Measurements from ENCODE around the gene SGCE.

The SGCE gene

DNA sequence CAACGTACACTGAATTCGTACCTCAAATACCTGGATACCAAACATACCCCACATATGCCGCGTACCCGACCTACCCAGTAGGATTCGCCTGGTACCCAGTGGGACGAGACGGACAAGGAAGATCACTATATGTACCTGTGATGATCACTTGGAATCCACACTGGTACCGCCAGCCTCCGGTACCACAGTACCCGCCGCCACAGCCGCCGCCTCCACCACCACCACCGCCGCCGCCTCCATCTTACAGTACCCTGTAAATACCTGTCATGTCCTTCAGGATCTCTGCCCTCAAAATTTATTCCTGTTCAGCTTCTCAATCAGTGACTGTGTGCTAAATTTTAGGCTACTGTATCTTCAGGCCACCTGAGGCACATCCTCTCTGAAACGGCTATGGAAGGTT, 9.5 kb upstream of the SGCE start (continued):
- TF ChIP-seq, protein P1, sequence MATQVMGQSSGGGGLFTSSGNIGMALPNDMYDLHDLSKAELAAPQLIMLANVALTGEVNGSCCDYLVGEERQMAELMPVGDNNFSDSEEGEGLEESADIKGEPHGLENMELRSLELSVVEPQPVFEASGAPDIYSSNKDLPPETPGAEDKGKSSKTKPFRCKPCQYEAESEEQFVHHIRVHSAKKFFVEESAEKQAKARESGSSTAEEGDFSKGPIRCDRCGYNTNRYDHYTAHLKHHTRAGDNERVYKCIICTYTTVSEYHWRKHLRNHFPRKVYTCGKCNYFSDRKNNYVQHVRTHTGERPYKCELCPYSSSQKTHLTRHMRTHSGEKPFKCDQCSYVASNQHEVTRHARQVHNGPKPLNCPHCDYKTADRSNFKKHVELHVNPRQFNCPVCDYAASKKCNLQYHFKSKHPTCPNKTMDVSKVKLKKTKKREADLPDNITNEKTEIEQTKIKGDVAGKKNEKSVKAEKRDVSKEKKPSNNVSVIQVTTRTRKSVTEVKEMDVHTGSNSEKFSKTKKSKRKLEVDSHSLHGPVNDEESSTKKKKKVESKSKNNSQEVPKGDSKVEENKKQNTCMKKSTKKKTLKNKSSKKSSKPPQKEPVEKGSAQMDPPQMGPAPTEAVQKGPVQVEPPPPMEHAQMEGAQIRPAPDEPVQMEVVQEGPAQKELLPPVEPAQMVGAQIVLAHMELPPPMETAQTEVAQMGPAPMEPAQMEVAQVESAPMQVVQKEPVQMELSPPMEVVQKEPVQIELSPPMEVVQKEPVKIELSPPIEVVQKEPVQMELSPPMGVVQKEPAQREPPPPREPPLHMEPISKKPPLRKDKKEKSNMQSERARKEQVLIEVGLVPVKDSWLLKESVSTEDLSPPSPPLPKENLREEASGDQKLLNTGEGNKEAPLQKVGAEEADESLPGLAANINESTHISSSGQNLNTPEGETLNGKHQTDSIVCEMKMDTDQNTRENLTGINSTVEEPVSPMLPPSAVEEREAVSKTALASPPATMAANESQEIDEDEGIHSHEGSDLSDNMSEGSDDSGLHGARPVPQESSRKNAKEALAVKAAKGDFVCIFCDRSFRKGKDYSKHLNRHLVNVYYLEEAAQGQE (tag by site-specific recombination; IDR thresholded peaks at IDR 0.05): no peak
- TF ChIP-seq ZNF707 (tag by site-specific recombination; IDR thresholded peaks at IDR 0.05): no peak

DNA sequence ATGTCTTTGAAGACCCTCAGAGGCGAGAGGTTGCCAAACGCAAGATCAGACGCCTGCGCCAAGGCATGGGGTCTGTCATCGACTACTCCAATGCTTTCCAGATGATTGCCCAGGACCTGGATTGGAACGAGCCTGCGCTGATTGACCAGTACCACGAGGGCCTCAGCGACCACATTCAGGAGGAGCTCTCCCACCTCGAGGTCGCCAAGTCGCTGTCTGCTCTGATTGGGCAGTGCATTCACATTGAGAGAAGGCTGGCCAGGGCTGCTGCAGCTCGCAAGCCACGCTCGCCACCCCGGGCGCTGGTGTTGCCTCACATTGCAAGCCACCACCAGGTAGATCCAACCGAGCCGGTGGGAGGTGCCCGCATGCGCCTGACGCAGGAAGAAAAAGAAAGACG, 8.1 kb upstream of the SGCE start:
- POLR2A ChIA-PET: no interaction called here
- CTCF ChIA-PET: no interaction called here
- Histone ChIP-seq H3K27ac (ENCODE audit: extremely low read depth, low read depth, low read length) (no peak overlapping the region), H3K4me3 (ENCODE audit: low read depth, low read length) (no peak overlapping the region), H3K9me3 (ENCODE audit: control insufficient read depth, insufficient read depth, low read depth, low read length) (no peaks in the 10 kb centered on the region), H3K36me3 (ENCODE audit: control insufficient read depth in 2 of 2, insufficient read depth in 1 of 2, low read length in 2 of 2) (no peaks in the 10 kb centered on the region), H3K4me1 (ENCODE audit: control insufficient read depth, insufficient read depth, low read length) (no peaks in the 10 kb centered on the region)
- TF ChIP-seq, protein P2, sequence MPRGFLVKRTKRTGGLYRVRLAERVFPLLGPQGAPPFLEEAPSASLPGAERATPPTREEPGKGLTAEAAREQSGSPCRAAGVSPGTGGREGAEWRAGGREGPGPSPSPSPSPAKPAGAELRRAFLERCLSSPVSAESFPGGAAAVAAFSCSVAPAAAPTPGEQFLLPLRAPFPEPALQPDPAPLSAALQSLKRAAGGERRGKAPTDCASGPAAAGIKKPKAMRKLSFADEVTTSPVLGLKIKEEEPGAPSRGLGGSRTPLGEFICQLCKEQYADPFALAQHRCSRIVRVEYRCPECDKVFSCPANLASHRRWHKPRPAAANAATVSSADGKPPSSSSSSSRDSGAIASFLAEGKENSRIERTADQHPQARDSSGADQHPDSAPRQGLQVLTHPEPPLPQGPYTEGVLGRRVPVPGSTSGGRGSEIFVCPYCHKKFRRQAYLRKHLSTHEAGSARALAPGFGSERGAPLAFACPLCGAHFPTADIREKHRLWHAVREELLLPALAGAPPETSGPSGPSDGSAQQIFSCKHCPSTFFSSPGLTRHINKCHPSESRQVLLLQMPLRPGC (tag by site-specific recombination; IDR thresholded peaks at IDR 0.05): no peak
- no peak for TF ChIP-seq SP3 (tag by site-specific recombination; IDR thresholded peaks at IDR 0.05)
- no peak for TF ChIP-seq ZNF114 (tag by site-specific recombination; IDR thresholded peaks at IDR 0.05)
- TF ChIP-seq, protein P3, sequence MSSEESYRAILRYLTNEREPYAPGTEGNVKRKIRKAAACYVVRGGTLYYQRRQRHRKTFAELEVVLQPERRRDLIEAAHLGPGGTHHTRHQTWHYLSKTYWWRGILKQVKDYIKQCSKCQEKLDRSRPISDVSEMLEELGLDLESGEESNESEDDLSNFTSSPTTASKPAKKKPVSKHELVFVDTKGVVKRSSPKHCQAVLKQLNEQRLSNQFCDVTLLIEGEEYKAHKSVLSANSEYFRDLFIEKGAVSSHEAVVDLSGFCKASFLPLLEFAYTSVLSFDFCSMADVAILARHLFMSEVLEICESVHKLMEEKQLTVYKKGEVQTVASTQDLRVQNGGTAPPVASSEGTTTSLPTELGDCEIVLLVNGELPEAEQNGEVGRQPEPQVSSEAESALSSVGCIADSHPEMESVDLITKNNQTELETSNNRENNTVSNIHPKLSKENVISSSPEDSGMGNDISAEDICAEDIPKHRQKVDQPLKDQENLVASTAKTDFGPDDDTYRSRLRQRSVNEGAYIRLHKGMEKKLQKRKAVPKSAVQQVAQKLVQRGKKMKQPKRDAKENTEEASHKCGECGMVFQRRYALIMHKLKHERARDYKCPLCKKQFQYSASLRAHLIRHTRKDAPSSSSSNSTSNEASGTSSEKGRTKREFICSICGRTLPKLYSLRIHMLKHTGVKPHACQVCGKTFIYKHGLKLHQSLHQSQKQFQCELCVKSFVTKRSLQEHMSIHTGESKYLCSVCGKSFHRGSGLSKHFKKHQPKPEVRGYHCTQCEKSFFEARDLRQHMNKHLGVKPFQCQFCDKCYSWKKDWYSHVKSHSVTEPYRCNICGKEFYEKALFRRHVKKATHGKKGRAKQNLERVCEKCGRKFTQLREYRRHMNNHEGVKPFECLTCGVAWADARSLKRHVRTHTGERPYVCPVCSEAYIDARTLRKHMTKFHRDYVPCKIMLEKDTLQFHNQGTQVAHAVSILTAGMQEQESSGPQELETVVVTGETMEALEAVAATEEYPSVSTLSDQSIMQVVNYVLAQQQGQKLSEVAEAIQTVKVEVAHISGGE (tag by site-specific recombination; conservative IDR thresholded peaks at IDR 0.05; ENCODE audit: low read depth): no peak
- TF ChIP-seq ZNF843 (tag by site-specific recombination; IDR thresholded peaks at IDR 0.05): no peak
- no peak for TF ChIP-seq ZXDB (tag by site-specific recombination; IDR thresholded peaks at IDR 0.05)
- TF ChIP-seq, protein P4, sequence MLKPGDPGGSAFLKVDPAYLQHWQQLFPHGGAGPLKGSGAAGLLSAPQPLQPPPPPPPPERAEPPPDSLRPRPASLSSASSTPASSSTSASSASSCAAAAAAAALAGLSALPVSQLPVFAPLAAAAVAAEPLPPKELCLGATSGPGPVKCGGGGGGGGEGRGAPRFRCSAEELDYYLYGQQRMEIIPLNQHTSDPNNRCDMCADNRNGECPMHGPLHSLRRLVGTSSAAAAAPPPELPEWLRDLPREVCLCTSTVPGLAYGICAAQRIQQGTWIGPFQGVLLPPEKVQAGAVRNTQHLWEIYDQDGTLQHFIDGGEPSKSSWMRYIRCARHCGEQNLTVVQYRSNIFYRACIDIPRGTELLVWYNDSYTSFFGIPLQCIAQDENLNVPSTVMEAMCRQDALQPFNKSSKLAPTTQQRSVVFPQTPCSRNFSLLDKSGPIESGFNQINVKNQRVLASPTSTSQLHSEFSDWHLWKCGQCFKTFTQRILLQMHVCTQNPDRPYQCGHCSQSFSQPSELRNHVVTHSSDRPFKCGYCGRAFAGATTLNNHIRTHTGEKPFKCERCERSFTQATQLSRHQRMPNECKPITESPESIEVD (tag by site-specific recombination; IDR thresholded peaks at IDR 0.05): no peak
- TF ChIP-seq ZNF548 (tag by site-specific recombination; IDR thresholded peaks at IDR 0.05): no peak
- no peak for TF ChIP-seq ZNF202 (tag by site-specific recombination; IDR thresholded peaks at IDR 0.05; ENCODE audit: borderline replicate concordance)

DNA sequence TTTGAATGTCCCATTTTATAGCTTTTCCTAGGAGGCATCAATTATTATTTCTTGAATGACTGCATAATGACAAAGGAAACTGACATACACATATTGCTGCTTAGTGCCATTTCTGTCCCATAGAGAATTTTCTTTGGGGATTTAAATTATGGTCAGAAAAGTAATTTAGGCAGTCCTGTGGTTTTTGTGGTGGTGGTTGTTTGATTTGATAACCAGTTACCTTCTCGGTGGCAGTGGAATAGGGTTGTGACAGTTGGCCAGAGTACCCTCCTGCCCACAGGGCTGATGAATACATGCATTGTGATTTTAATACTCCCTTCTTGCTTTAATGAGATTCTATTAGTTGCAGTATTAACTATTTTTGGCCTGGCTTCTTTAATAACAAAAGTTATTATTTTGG, 6.6 kb upstream of the SGCE start:
- no peaks in the 10 kb centered on the region for H3K36me3 ChIP-seq (ENCODE audit: control insufficient read depth in 2 of 2, insufficient read depth in 1 of 2, low read length in 2 of 2)
- no peak overlapping the region for H3K27ac ChIP-seq (ENCODE audit: extremely low read depth, low read depth, low read length)
- no peak overlapping the region for H3K4me3 ChIP-seq (ENCODE audit: low read depth, low read length)
- H3K4me1 ChIP-seq (ENCODE audit: control insufficient read depth, insufficient read depth, low read length): no peaks in the 10 kb centered on the region
- ChIA-PET POLR2A (no interaction called here), CTCF (interaction anchor here (0.6 kb wide), 1 partner anchor 249 kb away, joined by 6 read pairs; no protein-coding TSS in a partner anchor)
- no peaks in the 10 kb centered on the region for H3K9me3 ChIP-seq (ENCODE audit: control insufficient read depth, insufficient read depth, low read depth, low read length)
- TF ChIP-seq, protein P5, sequence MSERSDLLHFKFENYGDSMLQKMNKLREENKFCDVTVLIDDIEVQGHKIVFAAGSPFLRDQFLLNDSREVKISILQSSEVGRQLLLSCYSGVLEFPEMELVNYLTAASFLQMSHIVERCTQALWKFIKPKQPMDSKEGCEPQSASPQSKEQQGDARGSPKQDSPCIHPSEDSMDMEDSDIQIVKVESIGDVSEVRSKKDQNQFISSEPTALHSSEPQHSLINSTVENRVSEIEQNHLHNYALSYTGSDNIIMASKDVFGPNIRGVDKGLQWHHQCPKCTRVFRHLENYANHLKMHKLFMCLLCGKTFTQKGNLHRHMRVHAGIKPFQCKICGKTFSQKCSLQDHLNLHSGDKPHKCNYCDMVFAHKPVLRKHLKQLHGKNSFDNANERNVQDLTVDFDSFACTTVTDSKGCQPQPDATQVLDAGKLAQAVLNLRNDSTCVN (tag by site-specific recombination; optimal IDR thresholded peaks at IDR 0.05): no peak
- no peak for TF ChIP-seq TCF7L2 (IDR thresholded peaks at IDR 0.05; ENCODE audit: borderline replicate concordance, low read depth, low read length)
- TF ChIP-seq, protein P6, sequence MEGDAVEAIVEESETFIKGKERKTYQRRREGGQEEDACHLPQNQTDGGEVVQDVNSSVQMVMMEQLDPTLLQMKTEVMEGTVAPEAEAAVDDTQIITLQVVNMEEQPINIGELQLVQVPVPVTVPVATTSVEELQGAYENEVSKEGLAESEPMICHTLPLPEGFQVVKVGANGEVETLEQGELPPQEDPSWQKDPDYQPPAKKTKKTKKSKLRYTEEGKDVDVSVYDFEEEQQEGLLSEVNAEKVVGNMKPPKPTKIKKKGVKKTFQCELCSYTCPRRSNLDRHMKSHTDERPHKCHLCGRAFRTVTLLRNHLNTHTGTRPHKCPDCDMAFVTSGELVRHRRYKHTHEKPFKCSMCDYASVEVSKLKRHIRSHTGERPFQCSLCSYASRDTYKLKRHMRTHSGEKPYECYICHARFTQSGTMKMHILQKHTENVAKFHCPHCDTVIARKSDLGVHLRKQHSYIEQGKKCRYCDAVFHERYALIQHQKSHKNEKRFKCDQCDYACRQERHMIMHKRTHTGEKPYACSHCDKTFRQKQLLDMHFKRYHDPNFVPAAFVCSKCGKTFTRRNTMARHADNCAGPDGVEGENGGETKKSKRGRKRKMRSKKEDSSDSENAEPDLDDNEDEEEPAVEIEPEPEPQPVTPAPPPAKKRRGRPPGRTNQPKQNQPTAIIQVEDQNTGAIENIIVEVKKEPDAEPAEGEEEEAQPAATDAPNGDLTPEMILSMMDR (tag by site-specific recombination; IDR thresholded peaks at IDR 0.05): no peak
- TF ChIP-seq ZEB2 (tag by site-specific recombination; IDR thresholded peaks at IDR 0.05): no peak
- TF ChIP-seq, protein P7, sequence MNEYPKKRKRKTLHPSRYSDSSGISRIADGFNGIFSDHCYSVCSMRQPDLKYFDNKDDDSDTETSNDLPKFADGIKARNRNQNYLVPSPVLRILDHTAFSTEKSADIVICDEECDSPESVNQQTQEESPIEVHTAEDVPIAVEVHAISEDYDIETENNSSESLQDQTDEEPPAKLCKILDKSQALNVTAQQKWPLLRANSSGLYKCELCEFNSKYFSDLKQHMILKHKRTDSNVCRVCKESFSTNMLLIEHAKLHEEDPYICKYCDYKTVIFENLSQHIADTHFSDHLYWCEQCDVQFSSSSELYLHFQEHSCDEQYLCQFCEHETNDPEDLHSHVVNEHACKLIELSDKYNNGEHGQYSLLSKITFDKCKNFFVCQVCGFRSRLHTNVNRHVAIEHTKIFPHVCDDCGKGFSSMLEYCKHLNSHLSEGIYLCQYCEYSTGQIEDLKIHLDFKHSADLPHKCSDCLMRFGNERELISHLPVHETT (tag by site-specific recombination; IDR thresholded peaks at IDR 0.05): no peak
- TF ChIP-seq ZNF571 (tag by site-specific recombination; IDR thresholded peaks at IDR 0.05): no peak
- TF ChIP-seq ZNF239 (tag by site-specific recombination; IDR thresholded peaks at IDR 0.05): no peak
- TF ChIP-seq SP3 (tag by site-specific recombination; IDR thresholded peaks at IDR 0.05): no peak
- TF ChIP-seq YY1 (tag by site-specific recombination; IDR thresholded peaks at IDR 0.05): no peak

All from HEK293 (cell line).